ENCODE data around the gene AGAP1.
"Not testable (repeated sequence)": the region's sequence is repeated elsewhere in the genome, so short reads cannot be mapped to it uniquely, and the experiment has no call there.

Gene AGAP1

GRCh38 chr2:235934059-235934773, 440.4 kb downstream of the AGAP1 start:
- no peak for ATAC-seq

- ATAC-seq = no peak
Measured at GRCh38 chr2:235934774-235935484, 441.1 kb downstream of the AGAP1 start.

GRCh38 chr2:235935773-235936172, 441.9 kb downstream of the AGAP1 start:
- ATAC-seq = no peak

- ATAC-seq = no peak
Measured at GRCh38 chr2:235936493-235936892, 442.6 kb downstream of the AGAP1 start.

GRCh38 chr2:235937087-235937486, 443.2 kb downstream of the AGAP1 start:
- no peak for ATAC-seq

GRCh38 chr2:235937526-235937925, 443.7 kb downstream of the AGAP1 start:
- no peak for ATAC-seq

- no peak for ATAC-seq
Measured at GRCh38 chr2:235937936-235938335, 444.1 kb downstream of the AGAP1 start.

GRCh38 chr2:235938611-235939010, 444.8 kb downstream of the AGAP1 start:
- no peak for ATAC-seq

- ATAC-seq = no peak
Measured at GRCh38 chr2:235939471-235939870, 445.6 kb downstream of the AGAP1 start.

DNA sequence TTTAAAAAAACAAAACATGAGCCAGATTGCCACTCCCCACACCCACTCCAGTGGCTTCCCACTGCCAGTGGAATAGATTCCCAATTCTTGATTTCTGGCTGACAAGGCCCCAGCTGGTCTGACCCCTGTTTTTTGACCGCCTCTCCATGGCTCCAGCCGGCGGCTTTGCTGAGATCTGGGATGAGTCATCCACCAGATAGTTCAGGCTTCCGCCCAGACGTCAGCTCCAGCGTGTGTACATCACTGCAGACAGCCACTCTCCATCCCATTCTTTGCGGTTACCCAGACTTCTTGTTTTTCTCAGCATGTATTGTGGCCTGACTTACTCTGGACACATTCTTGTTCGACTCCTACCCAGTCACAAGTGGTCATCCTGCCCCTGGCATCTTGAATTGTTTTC, 446.5 kb downstream of the AGAP1 start:
- ATAC-seq = no peak

DNA sequence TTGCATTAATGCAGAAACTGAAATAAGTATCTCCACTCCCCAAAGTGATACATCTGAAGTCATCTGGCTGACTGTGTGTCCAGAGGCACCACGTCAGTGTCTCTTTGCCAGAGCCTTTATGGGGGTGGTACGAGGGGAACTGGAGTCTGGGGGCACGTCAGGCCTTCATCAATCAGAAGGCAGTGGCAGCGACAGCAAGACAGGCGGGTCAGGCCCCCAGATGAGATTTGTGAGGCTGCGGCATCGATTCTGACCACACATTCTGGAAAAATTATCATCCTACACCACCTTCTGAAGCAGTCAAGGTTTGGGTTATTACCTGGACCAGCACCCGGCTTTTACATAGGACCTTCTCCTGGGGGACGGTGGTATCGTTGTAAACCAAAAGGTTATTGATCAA, 450.7 kb downstream of the AGAP1 start:
- ATAC-seq = no peak

DNA sequence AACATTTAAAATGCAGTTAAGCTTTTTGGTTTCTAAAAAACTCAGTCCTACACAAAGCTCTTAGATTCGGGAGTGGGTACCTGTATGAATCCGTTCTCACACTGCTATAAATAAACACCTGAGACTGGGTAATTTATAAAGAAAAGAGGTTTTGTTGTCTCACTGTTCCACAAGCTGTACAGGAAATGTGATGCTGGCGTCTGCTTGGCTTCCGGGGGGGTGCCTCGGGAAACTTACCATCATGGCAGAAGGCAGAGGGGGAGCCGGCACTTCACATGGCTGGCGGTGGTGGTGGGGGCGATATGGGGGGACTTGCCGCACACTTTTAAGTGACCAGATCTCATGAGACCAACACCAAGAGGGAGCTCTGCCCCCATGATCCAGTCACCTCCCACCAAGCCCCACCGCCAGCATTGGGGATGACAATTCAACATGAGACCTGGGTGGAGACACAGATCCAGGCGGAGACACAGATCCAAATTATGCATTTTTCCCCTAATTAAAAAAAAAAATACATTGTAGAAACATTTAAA, 451.8 kb downstream of the AGAP1 start:
- no peak for ATAC-seq

GRCh38 chr2:235946590-235946989, 452.7 kb downstream of the AGAP1 start:
- ATAC-seq = no peak

GRCh38 chr2:235947055-235947454, 453.2 kb downstream of the AGAP1 start:
- not testable (repeated sequence) for ATAC-seq

- no peak for ATAC-seq
Measured at GRCh38 chr2:235949567-235950472, 456.0 kb downstream of the AGAP1 start.

GRCh38 chr2:235950473-235950809, 456.6 kb downstream of the AGAP1 start:
- no peak for ATAC-seq

GRCh38 chr2:235951493-235951892, 457.6 kb downstream of the AGAP1 start:
- no peak for ATAC-seq

GRCh38 chr2:235951982-235952381, 458.1 kb downstream of the AGAP1 start:
- ATAC-seq = peak; percentile 91 to 92

DNA sequence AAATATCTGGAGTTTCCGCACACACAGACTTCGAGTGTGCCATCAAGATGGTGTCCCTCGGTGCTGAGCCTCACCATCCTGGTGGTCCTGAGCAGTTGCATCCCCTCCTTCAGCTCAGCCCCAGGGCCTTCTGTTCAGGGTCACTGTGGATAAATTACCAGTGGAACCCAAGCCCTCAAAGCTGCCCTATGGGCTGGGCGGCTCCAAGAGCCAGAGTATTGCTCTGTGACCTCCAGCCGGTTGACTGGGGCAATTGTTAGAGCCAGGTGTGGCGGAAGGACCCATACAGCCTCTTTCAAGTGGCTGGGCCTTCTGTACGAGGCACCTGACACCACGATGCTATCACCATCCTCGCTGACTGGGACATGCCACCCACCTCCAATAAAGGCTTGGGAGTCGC, 458.9 kb downstream of the AGAP1 start:
- no peak for ATAC-seq

- no peak for ATAC-seq
Measured at GRCh38 chr2:235954281-235954680, 460.4 kb downstream of the AGAP1 start.

DNA sequence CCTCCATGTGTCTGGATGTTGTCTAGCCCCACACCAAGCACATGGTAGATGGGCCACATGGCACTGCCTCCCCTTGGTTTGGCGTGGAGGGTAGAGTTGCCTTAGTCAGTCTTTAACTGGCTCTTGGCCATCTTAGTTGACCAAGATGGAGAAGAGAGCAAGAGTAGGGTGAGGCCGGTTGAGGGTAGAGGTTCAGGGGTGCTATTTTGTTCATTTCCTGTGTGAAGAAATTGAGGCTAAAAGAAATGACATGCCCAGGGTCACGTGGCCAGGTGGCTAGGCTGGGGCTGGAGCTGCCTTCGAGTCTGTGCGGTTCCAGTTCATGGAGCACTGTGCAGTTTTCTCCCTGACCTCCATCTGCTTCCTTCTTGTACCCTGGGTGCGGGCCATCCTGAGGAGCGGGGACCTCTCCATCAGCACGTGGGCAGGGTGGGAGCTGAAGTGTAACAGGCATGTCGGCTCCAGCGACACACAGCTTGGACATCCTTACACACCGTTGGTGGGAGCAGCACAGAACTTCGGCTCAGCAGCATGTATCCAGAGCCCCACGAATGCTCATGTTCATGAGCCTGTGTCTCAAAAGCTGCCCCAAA, 461.1 kb downstream of the AGAP1 start:
- ATAC-seq = no peak

- ATAC-seq = no peak
Measured at GRCh38 chr2:235955664-235956063, 461.8 kb downstream of the AGAP1 start.

Measured in activated CD4-positive, CD25-positive, alpha-beta regulatory T cell treated with anti-CD3 and anti-CD28 coated beads, Interleukin-2, amount 50 U/mL, for 24 hours (primary cell).